H1 (cell line): ENCODE measurements around the gene GRIA3. TPM values are rescaled to one million over a fixed set of nuclear protein-coding genes. Genes with fewer than 3 reads are reported as not detected.

Source experiments
- CTCF ChIA-PET: fragments of 300-600 bp; sonication (Branson Sonifier 250); formaldehyde crosslinking; loops from one replicate; lab custom pipeline; 2021; ENCODE audit not compliant: partially characterized antibody; lab: Charles Lee
- POLR2A ChIA-PET: fragments of 300-600 bp; sonication (Branson Sonifier 250); formaldehyde crosslinking; loops from one replicate; lab custom pipeline; 2021; ENCODE audit warnings: inconsistent platforms; ENCODE audit not compliant: partially characterized antibody; lab: Charles Lee
- DNase-seq, 2 experiments: peaks; one replicate each; pipeline versions ENCODE4 v3.0.0 to v3.0.0-alpha.2; 2010 to 2022; ENCODE audit warnings: low spot score in 2 of 2, low read depth in 1 of 2, mixed read lengths in 1 of 2
- FAIRE-seq: peaks from 2 replicates; lab custom pipeline; 2011; peaks lifted over from hg19 to GRCh38; lab: Jason Lieb, UNC
- H2AFZ ChIP-seq: 2 replicates; pipeline ENCODE4 v1.8.1; 2012; ENCODE audit warnings: low read length, inconsistent platforms
- H2AK5ac ChIP-seq: 2 replicates; pipeline ENCODE4 v1.6.1; 2013; ENCODE audit warnings: low read depth, low read length
- H2BK120ac ChIP-seq: replicated peaks from 2 replicates; pipeline ENCODE3; 2013; ENCODE audit warnings: low read depth, low read length, inconsistent platforms
- H2BK12ac ChIP-seq: 2 replicates; pipeline ENCODE4 v1.6.1; 2013; ENCODE audit warnings: low read depth, low read length
- H2BK15ac ChIP-seq: 2 replicates; pipeline ENCODE4 v1.6.1; 2013; ENCODE audit warnings: low read length
- H2BK20ac ChIP-seq: 2 replicates; pipeline ENCODE4 v1.6.1; 2013; ENCODE audit warnings: low read length
- H2BK5ac ChIP-seq: 2 replicates; pipeline ENCODE4 v1.6.1; 2013; ENCODE audit warnings: low read depth, low read length
- H3K14ac ChIP-seq: 2 replicates; pipeline ENCODE4 v1.6.1; 2013; ENCODE audit warnings: inconsistent platforms; ENCODE audit not compliant: insufficient read length
- H3K18ac ChIP-seq: 2 replicates; pipeline ENCODE4 v1.6.1; 2013; ENCODE audit warnings: low read length; ENCODE audit errors: extremely low read depth
- H3K23ac ChIP-seq: 2 replicates; pipeline ENCODE4 v1.6.1; 2013; ENCODE audit warnings: inconsistent platforms; ENCODE audit not compliant: insufficient read length
- H3K23me2 ChIP-seq: 2 replicates; pipeline ENCODE4 v1.6.1; 2013; ENCODE audit warnings: low read depth, low read length
- H3K27ac ChIP-seq: 2 replicates; pipeline ENCODE4 v1.6.1; 2011; ENCODE audit warnings: low read depth, low read length, inconsistent platforms
- H3K27me3 ChIP-seq, 4 experiments: replicated peaks in 1 of 4; 1 replicate in 1 of 4; 2 replicates in 3 of 4; pipeline versions ENCODE4 v1.6.1 to v1.8.1; 2011 to 2013; ENCODE audit warnings: low read length in 3 of 4, mild to moderate bottlenecking in 3 of 4, inconsistent platforms in 2 of 4, mixed read lengths in 2 of 4, moderate library complexity in 1 of 4; ENCODE audit not compliant: control insufficient read depth in 3 of 4, insufficient read depth in 3 of 4; ENCODE audit errors: extremely low read depth in 1 of 4
- H3K36me3 ChIP-seq, 4 experiments: 2 replicates each; pipeline versions ENCODE4 v1.6.1 to v1.8.1; 2011 to 2013; ENCODE audit warnings: mild to moderate bottlenecking in 4 of 4, low read length in 3 of 4, moderate library complexity in 2 of 4, control low read depth in 1 of 4, inconsistent platforms in 1 of 4; ENCODE audit not compliant: insufficient read depth in 4 of 4, control insufficient read depth in 2 of 4
- H3K4ac ChIP-seq: replicated peaks from 2 replicates; pipeline ENCODE3; 2013; ENCODE audit warnings: low read length, low read depth, mixed read lengths, inconsistent platforms; ENCODE audit not compliant: insufficient read length
- H3K4me1 ChIP-seq, 4 experiments: replicated peaks in 1 of 4; 1 replicate in 1 of 4; 2 replicates in 3 of 4; pipeline versions ENCODE4 v1.6.1 to v1.8.1; 2011 to 2013; ENCODE audit warnings: low read length in 3 of 4, inconsistent platforms in 2 of 4, mixed read lengths in 1 of 4; ENCODE audit not compliant: insufficient read depth in 4 of 4, control insufficient read depth in 3 of 4
- H3K4me2 ChIP-seq, 2 experiments: 2 replicates each; pipeline versions ENCODE4 v1.6.1 to v1.8.1; 2011 to 2013; ENCODE audit warnings: low read depth in 2 of 2, low read length in 2 of 2, control low read depth in 1 of 2, inconsistent platforms in 1 of 2, mild to moderate bottlenecking in 1 of 2; ENCODE audit not compliant: insufficient read depth in 1 of 2
- H3K4me3 ChIP-seq, 4 experiments: fragments of 200-600, 300-600 bp in 1 of 4; sonication (generic), shearing (Covaris generic), sonication (Bioruptor Twin) in 1 of 4; 2 replicates each; pipeline versions ENCODE4 v1.5.1 to v1.8.1; 2011 to 2016; ENCODE audit warnings: low read length in 4 of 4, low read depth in 3 of 4, control low read depth in 2 of 4, inconsistent platforms in 2 of 4, mild to moderate bottlenecking in 2 of 4, mixed read lengths in 1 of 4, moderate library complexity in 1 of 4; ENCODE audit not compliant: insufficient read depth in 2 of 4; ENCODE audit errors: extremely low read depth in 1 of 4
- H3K56ac ChIP-seq: replicated peaks from 2 replicates; pipeline ENCODE3; 2013; ENCODE audit warnings: low read depth, mild to moderate bottlenecking, mixed read lengths, low read length, inconsistent platforms; ENCODE audit not compliant: insufficient read length
- H3K79me1 ChIP-seq: 2 replicates; pipeline ENCODE4 v1.6.1; 2013; ENCODE audit warnings: low read depth, low read length, control low read depth
- H3K79me2 ChIP-seq, 2 experiments: 2 replicates each; pipeline versions ENCODE4 v1.6.1 to v1.8.1; 2012 to 2013; ENCODE audit warnings: low read length in 2 of 2, mild to moderate bottlenecking in 2 of 2, inconsistent platforms in 1 of 2; ENCODE audit not compliant: insufficient read depth in 2 of 2, control insufficient read depth in 1 of 2
- H3K9ac ChIP-seq, 4 experiments: replicated peaks in 1 of 4; 1 replicate in 1 of 4; 2 replicates in 3 of 4; pipeline versions ENCODE4 v1.6.1 to v1.8.1; 2011 to 2013; ENCODE audit warnings: low read depth in 3 of 4, low read length in 3 of 4, control low read depth in 2 of 4, mild to moderate bottlenecking in 2 of 4, moderate library complexity in 2 of 4, inconsistent platforms in 1 of 4; ENCODE audit errors: extremely low read depth in 1 of 4
- H3K9me3 ChIP-seq, 2 experiments: 2 replicates each; pipeline versions ENCODE4 v1.6.1 to v1.8.1; 2012 to 2013; ENCODE audit warnings: mild to moderate bottlenecking in 2 of 2, moderate library complexity in 2 of 2, control low read depth in 1 of 2, inconsistent platforms in 1 of 2, low read depth in 1 of 2, low read length in 1 of 2, mixed read lengths in 1 of 2; ENCODE audit not compliant: insufficient read depth in 2 of 2
- H4K20me1 ChIP-seq, 2 experiments: replicated peaks in 1 of 2; 2 replicates each; pipeline versions ENCODE3 to v1.8.1; 2011 to 2013; ENCODE audit warnings: inconsistent platforms in 2 of 2, low read length in 2 of 2, mild to moderate bottlenecking in 1 of 2; ENCODE audit not compliant: insufficient read depth in 2 of 2, control insufficient read depth in 1 of 2
- H4K5ac ChIP-seq: 2 replicates; pipeline ENCODE4 v1.6.1; 2013; ENCODE audit warnings: low read length, low read depth, mixed read lengths, inconsistent platforms; ENCODE audit not compliant: insufficient read length
- H4K8ac ChIP-seq: 2 replicates; pipeline ENCODE4 v1.8.0; 2013; ENCODE audit warnings: mild to moderate bottlenecking, moderate library complexity, low read length, inconsistent platforms; ENCODE audit not compliant: insufficient read depth; ENCODE audit errors: extremely low read depth
- H4K91ac ChIP-seq: replicated peaks from 2 replicates; pipeline ENCODE3; 2013; ENCODE audit warnings: low read length, mixed read lengths, inconsistent platforms; ENCODE audit not compliant: insufficient read length
- ASH2L ChIP-seq: fragments of 200-600, 300-600 bp; sonication (generic); IDR thresholded peaks from one replicate; pipeline ENCODE4 v1.7.1; 2017; ENCODE audit warnings: low read length
- HDAC6 ChIP-seq: IDR thresholded peaks from one replicate; pipeline ENCODE4 v1.7.1; 2012; ENCODE audit warnings: low read depth, mild to moderate bottlenecking, inconsistent platforms, low read length, moderate library complexity
- NANOG ChIP-seq: IDR thresholded peaks from 2 replicates; pipeline ENCODE4 v1.6.1; 2011; ENCODE audit warnings: low read length, low read depth, mild to moderate bottlenecking, inconsistent platforms; ENCODE audit not compliant: insufficient read depth, poor library complexity, severe bottlenecking
- WGBS, 2 experiments: shearing (Covaris generic) in 1 of 2; methylation state at CpG; one replicate each; pipeline versions ENCODE4 v1.1.6 to v1.1.7; 2013 to 2015; ENCODE audit warnings: low lambda C conversion rate in 2 of 2, mixed read lengths in 2 of 2, inconsistent platforms in 1 of 2, low coverage in 1 of 2, missing lambda C conversion rate in 1 of 2; ENCODE audit not compliant: insufficient replicate concordance in 2 of 2, insufficient coverage in 1 of 2, insufficient read length in 1 of 2; ENCODE audit errors: extremely low coverage in 1 of 2, missing lambda C conversion rate in 1 of 2; 5-methylcytosine and 5-hydroxymethylcytosine counted together
- polyA plus RNA-seq, 7 experiments: library from polyadenylated mRNA; depleted of rRNA in 3 of 7; stranded (reverse) in 5 of 7; unstranded in 2 of 7; fragments of >200 nt in 5 of 7; fragments of 200-250 nt in 2 of 7; gene quantifications; 1 replicate in 5 of 7; 2 replicates in 1 of 7; 4 replicates in 1 of 7; pipeline versions ENCODE4 v1.2.1 to v1.2.3, GENCODE V29; 2011 to 2013; ENCODE audit warnings: missing spikeins in 2 of 7, mixed read lengths in 2 of 7
- total RNA-seq: library from RNA; stranded (reverse); fragmentation: NEBNext Ultra II Directional; extraction: Animal tissue kit (Norgen Biotek cat#: 25700); gene quantifications from 2 replicates; pipeline ENCODE4 v1.2.1, GENCODE V29; 2021

GRIA3 gene
- total and polyA plus RNA-seq, 2 of the 8 experiments (the other 6 are each of a cell fraction or from before 2014, with no cell fraction given): 2.6 to 3.0 TPM

DNA sequence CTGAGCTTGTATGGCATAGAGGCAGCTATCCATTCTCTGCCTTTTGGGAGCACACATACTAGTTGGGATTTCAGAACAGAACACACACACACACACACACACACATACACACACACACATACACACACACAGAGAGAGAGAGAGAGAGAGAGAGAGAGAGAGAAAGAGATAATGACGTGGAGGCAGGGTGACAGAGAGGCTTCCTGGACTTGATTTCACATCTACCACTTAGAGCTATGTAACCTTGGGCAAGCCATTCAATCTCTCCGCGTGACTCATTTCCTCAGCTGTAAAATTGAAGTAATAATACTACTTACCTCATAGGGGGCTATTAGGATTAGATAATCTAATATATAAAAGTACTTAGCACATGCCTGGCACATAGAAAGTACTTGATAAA is 12.3 kb upstream of the GRIA3 start:
- no peak for DNase-seq

More for the DNA sequence above, 12.3 kb upstream of the GRIA3 start:
- H3K4me1 ChIP-seq: peaks cover 0 to 2% (median 0%) of the 10 kb centered on the region in 4 experiments; a peak in 1 of 7 replicates
- 100% methylated on average over 3 of the region's 3 CpGs; no CpG with 5 or more reads in 1 of the 2 experiments for WGBS, 2 experiments
- H3K4me3 ChIP-seq: no peak overlapping the region
- H2BK12ac ChIP-seq: no peak overlapping the region
- no peak overlapping the region for H2BK120ac ChIP-seq
- POLR2A ChIA-PET: no interaction called here
- no peaks in the 10 kb centered on the region for H3K9me3 ChIP-seq
- no peak overlapping the region for H3K56ac ChIP-seq
- no peak overlapping the region for H3K18ac ChIP-seq
- no peak overlapping the region for H2BK5ac ChIP-seq
- no peaks in the 10 kb centered on the region for H3K27me3 ChIP-seq
- H3K4ac ChIP-seq: no peak overlapping the region
- no peak overlapping the region for H3K4me2 ChIP-seq
- no peaks in the 10 kb centered on the region for H3K79me1 ChIP-seq
- no peak overlapping the region for H4K5ac ChIP-seq
- H3K14ac ChIP-seq: no peak overlapping the region
- no peak for FAIRE-seq
- no peak overlapping the region for H2BK20ac ChIP-seq
- H3K23me2 ChIP-seq: no peaks in the 10 kb centered on the region; the same call in 1 of the 2 replicates
- CTCF ChIA-PET: interaction anchor here (0.7 to 1.5 kb wide), 4 partner anchors 20 to 1798 kb away, joined by 3 to 5 read pairs (median 4); no protein-coding TSS in a partner anchor
- H2AFZ ChIP-seq: no peak overlapping the region
- H3K27ac ChIP-seq: no peak overlapping the region
- no peak for TF ChIP-seq NANOG
- TF ChIP-seq HDAC6: no peak
- no peak for TF ChIP-seq ASH2L
- H3K9ac ChIP-seq: no peak overlapping the region
- no peaks in the 10 kb centered on the region for H3K36me3 ChIP-seq
- no peak overlapping the region for H4K8ac ChIP-seq
- no peaks in the 10 kb centered on the region for H4K20me1 ChIP-seq
- no peak overlapping the region for H2BK15ac ChIP-seq
- H2AK5ac ChIP-seq: no peak overlapping the region
- no peaks in the 10 kb centered on the region for H3K79me2 ChIP-seq
- H4K91ac ChIP-seq: no peak overlapping the region
- no peak overlapping the region for H3K23ac ChIP-seq
